Mucosa of descending colon (tissue), 3 donors: ENCODE measurements around the gene ASF1B. TPM values are rescaled to one million over a fixed set of nuclear protein-coding genes. Genes with fewer than 3 reads are reported as not detected.
A peak's percentile ranks its signal among the peaks of the same experiment; 100 is the strongest.

Source experiments
- ATAC-seq: fragments of 200-7000 bp; cut with Tn5 transposase; one replicate; pipeline ENCODE4 v1.9.1; 2020; ENCODE audit warnings: mild to moderate bottlenecking, moderate library complexity
- DNase-seq, 3 donors: peaks; one replicate each; pipeline ENCODE4 v3.0.0-alpha.2; 2020
- H3K36me3 ChIP-seq: fragments of 200-600 bp; one replicate; pipeline ENCODE4 v1.8.0; 2021; ENCODE audit warnings: low read depth, mild to moderate bottlenecking
- H3K4me1 ChIP-seq: fragments of 200-600 bp; one replicate; pipeline ENCODE4 v1.8.0; 2021; ENCODE audit warnings: low read depth, mild to moderate bottlenecking
- H3K4me3 ChIP-seq: fragments of 200-600 bp; one replicate; pipeline ENCODE4 v1.8.0; 2021; ENCODE audit warnings: mild to moderate bottlenecking
- H3K9me3 ChIP-seq: fragments of 200-600 bp; one replicate; pipeline ENCODE4 v1.8.0; 2021; ENCODE audit warnings: mild to moderate bottlenecking
- intact Hi-C, 2 donors: fragments of 100-400 bp; cut with DNase I in 1 of 2; cut with micrococcal nuclease in 1 of 2; formaldehyde crosslinking; loops; one replicate each; pipeline versions ENCODE4 v1.11.0 to v1.11.1; 2022; cut with DNase I, micrococcal nuclease
- total RNA-seq, 3 donors: library from RNA; stranded (reverse); fragmentation: NEBNext Ultra II Directional in 2 of 3; extraction: Animal tissue kit (Norgen Biotek cat#: 25700) in 2 of 3; gene quantifications; one replicate each; pipeline versions ENCODE4 v1.2.1 to v1.2.4, GENCODE V29; 2021 to 2023
- TF ChIP-seq, protein P1 (sequence below): fragments of 200-600 bp; IDR thresholded peaks from one replicate; pipeline ENCODE4 v1.8.0; 2022; ENCODE audit warnings: antibody characterized with exemption, mild to moderate bottlenecking
- donor health status: DM: no; HTN: no; CAD: no; lungs with moderate emphysema.
- donor health status: DM: no; HTN: no; CAD: no.
- donor health status: DM: no; HTN: yes; CAD: no.

The ASF1B gene
- total RNA-seq, 3 donors from 2014 or later: 2.4 to 21.7 (median 5.5) TPM

- H3K4me3 ChIP-seq: no peak overlapping the region
- DNase-seq (peak in 1 of 3 donors; percentile 35), ATAC-seq (no peak)
- intact Hi-C loops: no loop called here
- peaks cover 20% of the 10 kb centered on the region for H3K4me1 ChIP-seq
- TF ChIP-seq, protein P1, sequence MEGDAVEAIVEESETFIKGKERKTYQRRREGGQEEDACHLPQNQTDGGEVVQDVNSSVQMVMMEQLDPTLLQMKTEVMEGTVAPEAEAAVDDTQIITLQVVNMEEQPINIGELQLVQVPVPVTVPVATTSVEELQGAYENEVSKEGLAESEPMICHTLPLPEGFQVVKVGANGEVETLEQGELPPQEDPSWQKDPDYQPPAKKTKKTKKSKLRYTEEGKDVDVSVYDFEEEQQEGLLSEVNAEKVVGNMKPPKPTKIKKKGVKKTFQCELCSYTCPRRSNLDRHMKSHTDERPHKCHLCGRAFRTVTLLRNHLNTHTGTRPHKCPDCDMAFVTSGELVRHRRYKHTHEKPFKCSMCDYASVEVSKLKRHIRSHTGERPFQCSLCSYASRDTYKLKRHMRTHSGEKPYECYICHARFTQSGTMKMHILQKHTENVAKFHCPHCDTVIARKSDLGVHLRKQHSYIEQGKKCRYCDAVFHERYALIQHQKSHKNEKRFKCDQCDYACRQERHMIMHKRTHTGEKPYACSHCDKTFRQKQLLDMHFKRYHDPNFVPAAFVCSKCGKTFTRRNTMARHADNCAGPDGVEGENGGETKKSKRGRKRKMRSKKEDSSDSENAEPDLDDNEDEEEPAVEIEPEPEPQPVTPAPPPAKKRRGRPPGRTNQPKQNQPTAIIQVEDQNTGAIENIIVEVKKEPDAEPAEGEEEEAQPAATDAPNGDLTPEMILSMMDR: no peak
- H3K36me3 ChIP-seq: peaks cover 4% of the 10 kb centered on the region
- no peaks in the 10 kb centered on the region for H3K9me3 ChIP-seq
These were observed 53.8 kb downstream of the ASF1B start for GRCh38 chr19:14082675-14082960.

DNA sequence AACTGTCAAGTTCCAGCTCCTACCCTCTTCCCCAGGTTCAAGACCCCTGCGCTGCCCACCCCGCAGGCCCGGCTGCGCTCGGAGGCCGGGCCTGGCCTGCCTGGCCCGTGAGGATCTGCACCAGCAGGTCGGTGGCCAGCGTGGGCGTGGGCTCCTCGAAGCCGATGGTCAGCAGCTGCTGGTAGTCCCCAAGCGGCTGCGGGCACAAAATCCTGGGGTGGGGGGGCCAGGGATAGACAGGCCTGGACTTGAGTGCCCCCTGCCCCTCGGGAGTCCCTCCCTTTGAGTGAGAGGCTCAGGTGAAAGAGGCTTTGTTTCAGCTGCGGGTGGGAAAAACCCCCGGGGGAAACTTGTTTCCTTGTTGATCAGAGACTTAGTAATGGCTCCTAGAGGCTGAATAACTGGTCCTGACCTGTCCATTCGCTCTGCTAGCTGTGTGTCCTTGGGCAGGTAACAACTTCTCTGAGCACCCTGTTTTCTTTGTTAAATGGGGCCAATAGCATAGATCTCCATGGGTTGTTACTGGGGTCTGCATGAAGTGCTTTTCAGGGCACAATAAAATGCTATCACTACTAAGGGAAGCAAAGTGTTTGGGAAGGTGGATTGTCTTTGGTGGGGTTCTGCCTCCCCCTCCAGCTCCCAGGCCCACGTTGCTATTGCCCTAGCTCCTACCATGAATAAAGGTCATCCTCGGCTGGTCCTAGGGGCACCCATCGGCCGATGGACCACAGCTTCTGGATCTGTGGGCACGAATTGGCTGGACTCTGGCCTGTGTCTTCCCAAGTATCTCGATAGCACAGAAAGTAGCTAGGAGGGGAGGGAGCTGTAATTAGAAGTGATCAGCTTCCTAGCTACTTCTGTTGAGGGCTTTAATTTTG lies 54.4 kb downstream of the ASF1B start:
- ATAC-seq (peak; percentile 34), DNase-seq (peak; percentile 31 to 84 (median 63))
- H3K4me3 ChIP-seq: peak overlapping the region; percentile 63
- peaks cover 4% of the 10 kb centered on the region for H3K36me3 ChIP-seq
- intact Hi-C loops: no loop called here
- peaks cover 20% of the 10 kb centered on the region for H3K4me1 ChIP-seq
- TF ChIP-seq, protein P1: no peak
- H3K9me3 ChIP-seq: no peaks in the 10 kb centered on the region

GRCh38 chr19:14080887-14081796 lies 55.2 kb downstream of the ASF1B start:
- Histone ChIP-seq H3K9me3 (no peaks in the 10 kb centered on the region), H3K4me3 (peak overlapping the region; percentile 63), H3K4me1 (peaks cover 22% of the 10 kb centered on the region), H3K36me3 (peaks cover 4% of the 10 kb centered on the region)
- intact Hi-C loops: no loop called here
- DNase-seq (peak; percentile 99), ATAC-seq (peak; percentile 91)
- TF ChIP-seq, protein P1: no peak

DNA sequence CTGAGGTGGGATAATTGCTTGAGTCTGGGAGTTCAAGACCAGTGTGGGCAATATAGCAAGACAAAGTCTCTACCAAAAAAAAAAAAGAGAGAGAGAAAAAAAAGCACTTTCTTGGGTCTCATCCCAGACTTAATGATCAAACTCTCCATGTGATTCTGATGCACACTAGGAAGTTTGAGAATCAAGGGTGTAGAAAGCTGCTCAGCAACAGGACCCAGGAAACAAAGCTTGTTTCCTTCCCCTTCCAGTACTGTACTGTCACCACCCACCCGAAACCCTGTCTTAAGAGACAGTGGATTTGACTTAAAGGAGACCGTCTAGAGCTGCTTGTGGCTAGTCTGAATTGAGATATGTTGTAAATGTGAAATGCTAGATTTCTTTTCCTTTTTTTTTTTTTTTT lies 58.0 kb downstream of the ASF1B start:
- TF ChIP-seq, protein P1: no peak
- no peaks in the 10 kb centered on the region for H3K9me3 ChIP-seq
- H3K4me1 ChIP-seq: peaks cover 27% of the 10 kb centered on the region
- H3K4me3 ChIP-seq: no peak overlapping the region
- DNase-seq (no peak), ATAC-seq (no peak)
- H3K36me3 ChIP-seq: peaks cover 4% of the 10 kb centered on the region
- intact Hi-C loops: loop anchor here in 1 of 2 donors (10.0 kb wide), 1 partner anchor 194 kb away; no protein-coding TSS in a partner anchor

DNA sequence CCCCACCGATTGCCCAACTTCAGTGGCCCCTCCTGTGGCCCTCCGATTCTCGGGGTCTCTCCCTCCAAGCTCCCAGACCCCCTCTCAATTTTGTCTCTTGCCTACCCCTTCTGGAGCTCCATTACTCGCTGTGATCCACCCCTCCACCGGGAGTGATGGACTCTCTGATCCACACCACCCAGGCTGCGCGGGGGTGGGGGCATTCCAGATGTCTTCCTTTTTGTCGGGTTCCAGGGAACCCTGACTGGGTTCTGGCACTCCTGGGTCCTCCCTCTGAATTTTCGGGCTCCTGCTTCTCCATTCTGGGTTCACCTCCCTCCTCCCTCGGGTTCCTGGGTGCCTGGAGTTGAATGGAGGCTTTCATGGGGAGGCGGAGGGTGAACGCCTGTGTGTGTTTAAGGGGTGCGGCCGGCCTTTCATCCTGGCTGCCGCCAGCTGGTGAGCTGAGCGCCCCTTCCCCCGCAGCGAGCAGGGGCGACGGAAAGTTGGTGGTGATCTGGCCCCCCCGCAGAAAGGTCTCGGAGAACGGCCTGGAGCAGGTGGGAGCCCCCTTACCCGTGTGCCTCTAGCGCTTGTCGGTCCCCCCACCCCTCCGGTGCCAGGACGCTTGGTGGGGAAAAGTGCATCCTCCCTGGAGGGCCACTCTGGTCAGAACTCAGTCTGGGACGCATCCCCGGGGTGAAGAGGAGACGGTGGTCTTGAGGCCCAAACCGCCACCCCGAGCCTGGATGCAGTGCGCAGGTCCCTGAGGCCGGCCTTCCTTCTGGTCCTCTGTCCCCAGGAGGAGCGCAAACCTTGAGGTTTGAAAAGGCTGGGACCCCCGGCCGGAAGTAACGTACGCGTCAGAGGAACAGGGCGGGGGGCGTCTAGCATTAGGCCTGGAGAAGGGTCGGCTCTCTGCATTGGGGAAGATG lies 62.2 kb downstream of the ASF1B start:
- TF ChIP-seq, protein P1: no peak
- intact Hi-C loops: loop anchor here (5.0 to 10.0 kb wide), 2 partner anchors 189 to 192 kb away; no protein-coding TSS in a partner anchor
- Histone ChIP-seq H3K4me3 (peak overlapping the region; percentile 61), H3K36me3 (no peaks in the 10 kb centered on the region), H3K9me3 (no peaks in the 10 kb centered on the region), H3K4me1 (peaks cover 11% of the 10 kb centered on the region)
- DNase-seq (peak; percentile 79 to 84 (median 83)), ATAC-seq (peak; percentile 54)
